ENCODE data around the gene PPP2R2C. TPM values are rescaled to one million over a fixed set of nuclear protein-coding genes. Genes with fewer than 3 reads are reported as not detected.

Gene PPP2R2C
- total and polyA plus RNA-seq, 2 experiments from 2014 or later: 1.3 to 9.2 TPM

DNA sequence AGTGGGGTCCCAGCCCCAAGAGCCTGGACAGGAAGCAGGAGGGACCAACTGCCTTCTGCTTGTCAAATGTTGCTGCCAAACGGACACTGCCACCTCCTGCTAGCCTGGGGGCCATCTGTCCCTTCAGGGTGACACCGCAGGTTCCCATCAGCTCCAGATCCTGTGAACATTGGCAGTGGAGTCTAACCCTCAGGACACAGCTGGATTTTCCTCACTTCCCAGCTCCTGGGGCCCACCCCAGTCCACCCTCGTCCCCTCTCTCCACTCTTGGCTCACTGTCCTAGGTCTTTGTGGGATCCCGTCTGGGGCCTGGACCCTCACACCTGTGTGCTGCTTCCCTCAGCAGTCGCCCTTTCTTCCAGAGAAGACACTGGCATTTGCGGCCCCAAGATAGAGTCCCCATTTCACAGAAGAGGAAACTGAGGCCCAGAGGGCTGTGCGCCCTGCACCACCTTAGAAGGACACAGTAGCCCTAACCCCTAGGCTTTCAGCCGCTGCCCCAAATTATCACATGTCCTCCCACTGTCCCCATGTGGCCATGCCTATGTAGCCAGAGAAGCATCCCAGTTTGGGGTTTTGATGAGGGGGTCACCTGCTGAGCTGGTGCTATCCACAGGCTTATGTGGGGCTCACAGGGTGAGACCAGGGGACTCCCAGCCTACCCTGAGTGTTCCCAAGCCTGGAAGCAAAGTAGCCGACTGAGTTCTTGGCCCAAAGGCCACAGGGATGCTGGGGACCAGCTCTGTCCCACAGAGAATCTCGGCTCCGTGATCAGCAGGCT is 20.1 kb downstream of the PPP2R2C start:
- Mint-ChIP-seq H3K4me1 (peaks cover 4% of the 10 kb centered on the region), H3K4me3 (no peak overlapping the region), H3K27ac (no peak overlapping the region), H3K9me3 (no peaks in the 10 kb centered on the region; the same call in 1 of the 3 replicates), H3K36me3 (ENCODE audit: low read depth) (no peaks in the 10 kb centered on the region), H3K27me3 (ENCODE audit: insufficient read depth, low read depth, poor library complexity) (peaks cover 13% of the 10 kb centered on the region)
- ATAC-seq (no peak), DNase-seq (ENCODE audit: low spot score) (no peak)
- no peaks in the 10 kb centered on the region for H3K36me3 ChIP-seq (ENCODE audit: insufficient read depth)
- H3K27me3 ChIP-seq (ENCODE audit: insufficient read depth): no peaks in the 10 kb centered on the region
- H3K4me1 ChIP-seq (ENCODE audit: insufficient read depth): no peaks in the 10 kb centered on the region
- no peaks in the 10 kb centered on the region for H4K20me1 ChIP-seq (replicated peaks; ENCODE audit: insufficient read depth)
- no peak overlapping the region for H2AFZ ChIP-seq
- no peaks in the 10 kb centered on the region for H3F3A ChIP-seq (replicated peaks; ENCODE audit: low read depth)
- H3K4me3 ChIP-seq: no peak overlapping the region
- no peak overlapping the region for H3K27ac ChIP-seq (ENCODE audit: low read depth)
- no peaks in the 10 kb centered on the region for H3K9me2 ChIP-seq (ENCODE audit: insufficient read depth)
- no peak overlapping the region for H3K4me2 ChIP-seq
- no peaks in the 10 kb centered on the region for H3K79me2 ChIP-seq (replicated peaks; ENCODE audit: insufficient read depth)
- TF ChIP-seq POLR2AphosphoS5 (IDR thresholded peaks at IDR 0.05; ENCODE audit: low read depth): no peak
- TF ChIP-seq, protein P1, sequence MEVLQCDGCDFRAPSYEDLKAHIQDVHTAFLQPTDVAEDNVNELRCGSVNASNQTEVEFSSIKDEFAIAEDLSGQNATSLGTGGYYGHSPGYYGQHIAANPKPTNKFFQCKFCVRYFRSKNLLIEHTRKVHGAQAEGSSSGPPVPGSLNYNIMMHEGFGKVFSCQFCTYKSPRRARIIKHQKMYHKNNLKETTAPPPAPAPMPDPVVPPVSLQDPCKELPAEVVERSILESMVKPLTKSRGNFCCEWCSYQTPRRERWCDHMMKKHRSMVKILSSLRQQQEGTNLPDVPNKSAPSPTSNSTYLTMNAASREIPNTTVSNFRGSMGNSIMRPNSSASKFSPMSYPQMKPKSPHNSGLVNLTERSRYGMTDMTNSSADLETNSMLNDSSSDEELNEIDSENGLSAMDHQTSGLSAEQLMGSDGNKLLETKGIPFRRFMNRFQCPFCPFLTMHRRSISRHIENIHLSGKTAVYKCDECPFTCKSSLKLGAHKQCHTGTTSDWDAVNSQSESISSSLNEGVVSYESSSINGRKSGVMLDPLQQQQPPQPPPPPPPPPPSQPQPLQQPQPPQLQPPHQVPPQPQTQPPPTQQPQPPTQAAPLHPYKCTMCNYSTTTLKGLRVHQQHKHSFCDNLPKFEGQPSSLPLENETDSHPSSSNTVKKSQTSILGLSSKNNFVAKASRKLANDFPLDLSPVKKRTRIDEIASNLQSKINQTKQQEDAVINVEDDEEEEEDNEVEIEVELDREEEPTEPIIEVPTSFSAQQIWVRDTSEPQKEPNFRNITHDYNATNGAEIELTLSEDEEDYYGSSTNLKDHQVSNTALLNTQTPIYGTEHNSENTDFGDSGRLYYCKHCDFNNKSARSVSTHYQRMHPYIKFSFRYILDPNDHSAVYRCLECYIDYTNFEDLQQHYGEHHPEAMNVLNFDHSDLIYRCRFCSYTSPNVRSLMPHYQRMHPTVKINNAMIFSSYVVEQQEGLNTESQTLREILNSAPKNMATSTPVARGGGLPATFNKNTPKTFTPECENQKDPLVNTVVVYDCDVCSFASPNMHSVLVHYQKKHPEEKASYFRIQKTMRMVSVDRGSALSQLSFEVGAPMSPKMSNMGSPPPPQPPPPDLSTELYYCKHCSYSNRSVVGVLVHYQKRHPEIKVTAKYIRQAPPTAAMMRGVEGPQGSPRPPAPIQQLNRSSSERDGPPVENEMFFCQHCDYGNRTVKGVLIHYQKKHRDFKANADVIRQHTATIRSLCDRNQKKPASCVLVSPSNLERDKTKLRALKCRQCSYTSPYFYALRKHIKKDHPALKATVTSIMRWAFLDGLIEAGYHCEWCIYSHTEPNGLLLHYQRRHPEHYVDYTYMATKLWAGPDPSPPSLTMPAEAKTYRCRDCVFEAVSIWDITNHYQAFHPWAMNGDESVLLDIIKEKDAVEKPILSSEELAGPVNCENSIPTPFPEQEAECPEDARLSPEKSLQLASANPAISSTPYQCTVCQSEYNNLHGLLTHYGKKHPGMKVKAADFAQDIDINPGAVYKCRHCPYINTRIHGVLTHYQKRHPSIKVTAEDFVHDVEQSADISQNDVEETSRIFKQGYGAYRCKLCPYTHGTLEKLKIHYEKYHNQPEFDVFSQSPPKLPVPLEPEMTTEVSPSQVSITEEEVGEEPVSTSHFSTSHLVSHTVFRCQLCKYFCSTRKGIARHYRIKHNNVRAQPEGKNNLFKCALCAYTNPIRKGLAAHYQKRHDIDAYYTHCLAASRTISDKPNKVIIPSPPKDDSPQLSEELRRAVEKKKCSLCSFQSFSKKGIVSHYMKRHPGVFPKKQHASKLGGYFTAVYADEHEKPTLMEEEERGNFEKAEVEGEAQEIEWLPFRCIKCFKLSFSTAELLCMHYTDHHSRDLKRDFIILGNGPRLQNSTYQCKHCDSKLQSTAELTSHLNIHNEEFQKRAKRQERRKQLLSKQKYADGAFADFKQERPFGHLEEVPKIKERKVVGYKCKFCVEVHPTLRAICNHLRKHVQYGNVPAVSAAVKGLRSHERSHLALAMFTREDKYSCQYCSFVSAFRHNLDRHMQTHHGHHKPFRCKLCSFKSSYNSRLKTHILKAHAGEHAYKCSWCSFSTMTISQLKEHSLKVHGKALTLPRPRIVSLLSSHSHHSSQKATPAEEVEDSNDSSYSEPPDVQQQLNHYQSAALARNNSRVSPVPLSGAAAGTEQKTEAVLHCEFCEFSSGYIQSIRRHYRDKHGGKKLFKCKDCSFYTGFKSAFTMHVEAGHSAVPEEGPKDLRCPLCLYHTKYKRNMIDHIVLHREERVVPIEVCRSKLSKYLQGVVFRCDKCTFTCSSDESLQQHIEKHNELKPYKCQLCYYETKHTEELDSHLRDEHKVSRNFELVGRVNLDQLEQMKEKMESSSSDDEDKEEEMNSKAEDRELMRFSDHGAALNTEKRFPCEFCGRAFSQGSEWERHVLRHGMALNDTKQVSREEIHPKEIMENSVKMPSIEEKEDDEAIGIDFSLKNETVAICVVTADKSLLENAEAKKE (CRISPR knock-in tag; IDR thresholded peaks at IDR 0.05): no peak
- TF ChIP-seq ZNF114 (CRISPR knock-in tag; IDR thresholded peaks at IDR 0.05): no peak
- TF ChIP-seq NANOG (IDR thresholded peaks at IDR 0.05; ENCODE audit: borderline replicate concordance): no peak
- TF ChIP-seq, protein P2, sequence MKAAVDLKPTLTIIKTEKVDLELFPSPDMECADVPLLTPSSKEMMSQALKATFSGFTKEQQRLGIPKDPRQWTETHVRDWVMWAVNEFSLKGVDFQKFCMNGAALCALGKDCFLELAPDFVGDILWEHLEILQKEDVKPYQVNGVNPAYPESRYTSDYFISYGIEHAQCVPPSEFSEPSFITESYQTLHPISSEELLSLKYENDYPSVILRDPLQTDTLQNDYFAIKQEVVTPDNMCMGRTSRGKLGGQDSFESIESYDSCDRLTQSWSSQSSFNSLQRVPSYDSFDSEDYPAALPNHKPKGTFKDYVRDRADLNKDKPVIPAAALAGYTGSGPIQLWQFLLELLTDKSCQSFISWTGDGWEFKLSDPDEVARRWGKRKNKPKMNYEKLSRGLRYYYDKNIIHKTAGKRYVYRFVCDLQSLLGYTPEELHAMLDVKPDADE (IDR thresholded peaks at IDR 0.05): no peak
- TF ChIP-seq, protein P3, sequence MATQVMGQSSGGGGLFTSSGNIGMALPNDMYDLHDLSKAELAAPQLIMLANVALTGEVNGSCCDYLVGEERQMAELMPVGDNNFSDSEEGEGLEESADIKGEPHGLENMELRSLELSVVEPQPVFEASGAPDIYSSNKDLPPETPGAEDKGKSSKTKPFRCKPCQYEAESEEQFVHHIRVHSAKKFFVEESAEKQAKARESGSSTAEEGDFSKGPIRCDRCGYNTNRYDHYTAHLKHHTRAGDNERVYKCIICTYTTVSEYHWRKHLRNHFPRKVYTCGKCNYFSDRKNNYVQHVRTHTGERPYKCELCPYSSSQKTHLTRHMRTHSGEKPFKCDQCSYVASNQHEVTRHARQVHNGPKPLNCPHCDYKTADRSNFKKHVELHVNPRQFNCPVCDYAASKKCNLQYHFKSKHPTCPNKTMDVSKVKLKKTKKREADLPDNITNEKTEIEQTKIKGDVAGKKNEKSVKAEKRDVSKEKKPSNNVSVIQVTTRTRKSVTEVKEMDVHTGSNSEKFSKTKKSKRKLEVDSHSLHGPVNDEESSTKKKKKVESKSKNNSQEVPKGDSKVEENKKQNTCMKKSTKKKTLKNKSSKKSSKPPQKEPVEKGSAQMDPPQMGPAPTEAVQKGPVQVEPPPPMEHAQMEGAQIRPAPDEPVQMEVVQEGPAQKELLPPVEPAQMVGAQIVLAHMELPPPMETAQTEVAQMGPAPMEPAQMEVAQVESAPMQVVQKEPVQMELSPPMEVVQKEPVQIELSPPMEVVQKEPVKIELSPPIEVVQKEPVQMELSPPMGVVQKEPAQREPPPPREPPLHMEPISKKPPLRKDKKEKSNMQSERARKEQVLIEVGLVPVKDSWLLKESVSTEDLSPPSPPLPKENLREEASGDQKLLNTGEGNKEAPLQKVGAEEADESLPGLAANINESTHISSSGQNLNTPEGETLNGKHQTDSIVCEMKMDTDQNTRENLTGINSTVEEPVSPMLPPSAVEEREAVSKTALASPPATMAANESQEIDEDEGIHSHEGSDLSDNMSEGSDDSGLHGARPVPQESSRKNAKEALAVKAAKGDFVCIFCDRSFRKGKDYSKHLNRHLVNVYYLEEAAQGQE (IDR thresholded peaks at IDR 0.05; ENCODE audit: unreplicated experiment): no peak

Measured in GM23338 (cell line).